ENCODE measurements around the gene MAD1L1. TPM values are rescaled to one million over a fixed set of nuclear protein-coding genes. Genes with fewer than 3 reads are reported as not detected.

MAD1L1 gene
- total RNA-seq, 1 experiment from 2014 or later, result 78.6 TPM

DNA sequence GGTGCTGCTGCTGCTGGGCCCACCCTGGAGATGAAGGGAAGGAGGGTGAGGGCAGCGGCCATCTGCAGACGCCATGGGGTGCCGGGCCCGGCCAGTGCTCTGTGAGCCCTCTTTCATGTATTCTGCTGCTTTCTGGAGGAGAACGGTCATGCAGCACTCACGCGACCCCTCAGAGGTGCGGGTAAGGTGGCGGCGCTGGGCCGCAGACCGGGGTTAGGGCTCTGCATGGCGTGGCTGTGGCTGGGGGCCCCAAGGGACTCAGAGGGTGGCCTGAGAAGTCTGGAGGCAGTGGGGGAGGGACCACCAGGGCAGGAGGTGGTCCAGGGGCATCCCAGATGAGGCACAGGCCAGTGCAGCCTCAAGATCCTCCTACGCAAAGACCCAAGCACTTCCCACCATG, 287.2 kb downstream of the MAD1L1 start:
- DNase-seq (ENCODE audit: low read depth), result no peak

DNA sequence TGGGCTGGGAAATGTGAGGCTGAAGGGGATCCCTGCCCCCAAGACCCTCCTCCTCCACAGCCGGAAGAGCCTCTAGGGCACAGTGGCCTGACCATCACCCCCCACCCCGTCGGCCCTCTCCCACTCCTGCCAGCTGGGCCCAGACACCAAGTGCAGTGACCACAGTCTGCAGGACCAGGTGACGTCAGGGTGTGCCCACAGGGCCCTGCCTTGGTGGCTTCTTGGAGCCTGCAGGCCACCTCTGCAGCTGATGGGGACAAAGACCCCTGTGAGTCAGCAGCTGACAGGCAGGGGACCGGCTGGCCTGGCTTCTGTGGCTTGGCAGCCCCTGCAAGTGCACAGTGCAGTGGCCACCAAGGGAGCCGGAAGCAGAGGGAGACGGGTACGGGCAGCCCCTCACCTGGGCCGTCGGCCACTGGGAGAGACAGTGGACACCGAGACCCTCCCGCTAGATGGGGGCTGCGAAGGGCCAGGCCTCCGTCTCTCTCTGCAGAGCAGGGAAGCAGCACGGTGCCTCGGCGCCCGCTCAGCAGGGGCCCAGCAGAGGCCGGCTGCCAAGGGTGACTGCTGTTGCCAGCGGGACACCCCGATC, 288.0 kb downstream of the MAD1L1 start:
- no peak for DNase-seq (ENCODE audit: low read depth)

DNA sequence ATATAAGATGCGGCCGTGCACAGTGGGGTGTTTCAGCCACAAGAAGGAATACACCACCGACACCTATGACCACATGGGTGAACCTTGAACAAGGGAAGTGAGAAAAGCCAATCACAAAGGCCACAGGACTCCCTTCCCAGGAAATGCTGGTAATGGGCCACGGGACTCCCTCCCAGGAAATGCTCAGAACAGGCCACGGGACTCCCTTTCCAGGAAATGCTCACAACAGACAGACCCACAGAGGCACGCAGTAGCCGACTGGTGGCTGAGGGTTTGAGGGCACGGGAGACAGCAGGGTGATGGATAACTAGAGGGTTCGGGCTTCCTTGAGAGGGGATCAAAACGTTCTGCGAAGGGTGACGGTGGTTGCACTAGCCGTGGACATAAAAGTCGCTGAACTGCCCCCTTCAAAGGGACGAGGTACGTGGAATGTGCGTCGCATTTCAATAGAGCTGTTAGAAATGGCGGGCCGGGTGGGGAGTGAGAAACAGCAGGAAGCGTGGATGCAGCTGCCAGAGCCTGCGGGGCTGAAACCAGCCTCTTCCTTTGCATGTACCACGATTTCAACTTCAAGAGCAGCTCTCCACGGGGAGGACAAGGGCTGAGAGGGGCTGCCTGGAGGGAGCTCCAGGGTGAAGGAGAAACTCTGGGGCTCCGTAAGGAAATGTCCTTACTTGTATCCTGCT, 288.7 kb downstream of the MAD1L1 start:
- DNase-seq (ENCODE audit: low read depth), result no peak

DNA sequence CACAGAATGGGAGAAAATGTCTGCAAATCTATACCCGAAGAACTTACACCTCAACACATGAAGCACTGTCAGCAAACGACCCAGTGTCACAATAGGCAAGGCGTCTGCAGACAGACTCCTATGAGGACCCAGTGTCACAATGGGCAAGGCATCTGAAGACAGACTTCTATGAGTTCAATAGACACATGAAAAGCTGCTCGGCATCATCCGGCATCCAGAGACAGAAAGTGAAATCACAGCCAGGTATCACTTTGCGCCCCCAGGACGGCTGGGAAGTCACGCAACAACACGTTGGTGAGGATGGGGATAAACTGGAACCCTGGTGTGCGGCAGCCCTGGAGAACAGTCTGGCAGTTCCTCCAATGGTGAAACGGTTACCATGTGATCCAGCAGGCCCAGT, 289.4 kb downstream of the MAD1L1 start:
- no peak for DNase-seq (ENCODE audit: low read depth)

DNA sequence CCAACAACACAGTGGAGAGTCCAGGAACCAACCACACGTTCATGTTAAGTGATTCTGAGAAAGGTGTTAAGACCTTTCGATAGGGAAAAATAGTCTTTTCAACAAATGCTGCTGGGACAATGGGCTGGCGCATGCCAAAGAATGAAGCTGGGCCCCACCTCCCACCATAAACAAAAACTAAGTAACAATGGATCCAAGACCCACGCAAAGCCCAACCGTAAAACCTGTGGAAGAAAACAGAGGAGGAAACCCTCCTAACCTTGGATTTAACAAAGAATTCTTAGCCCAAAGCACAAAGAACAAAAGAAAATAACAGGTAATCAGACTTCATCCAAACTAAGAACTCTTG, 289.8 kb downstream of the MAD1L1 start:
- DNase-seq (ENCODE audit: low read depth), result no peak

GRCh38 chr7:1942243-1942940, 290.4 kb downstream of the MAD1L1 start:
- DNase-seq (ENCODE audit: low read depth), result no peak

- peak; percentile 71 for DNase-seq (ENCODE audit: low read depth)
Measured at GRCh38 chr7:1941464-1942242, 291.1 kb downstream of the MAD1L1 start.

- no peak for DNase-seq (ENCODE audit: low read depth)
Measured at GRCh38 chr7:1940863-1941262, 291.9 kb downstream of the MAD1L1 start.

DNA sequence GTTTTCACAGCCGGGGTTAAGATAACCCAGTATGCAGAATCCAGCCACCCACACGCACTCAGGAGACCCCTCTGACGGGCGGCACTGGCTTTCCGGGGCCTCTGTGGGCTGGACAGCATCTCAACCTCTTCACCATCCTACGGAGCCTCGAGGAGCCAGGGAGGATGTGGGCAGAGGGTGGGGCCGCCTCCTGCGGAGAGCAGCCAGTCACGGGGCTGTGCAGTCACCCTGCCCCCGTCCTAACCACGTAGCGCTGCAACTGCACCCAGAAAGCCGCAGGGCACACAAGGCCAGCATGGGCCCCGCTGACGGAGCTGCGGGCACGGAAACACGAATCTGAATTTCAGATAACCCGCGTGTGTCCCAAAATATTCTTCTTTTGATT, 292.4 kb downstream of the MAD1L1 start:
- DNase-seq (ENCODE audit: low read depth), result no peak

- DNase-seq (ENCODE audit: low read depth), result no peak
Measured at GRCh38 chr7:1939434-1940401, 293.0 kb downstream of the MAD1L1 start.

GRCh38 chr7:1938788-1939433, 293.8 kb downstream of the MAD1L1 start:
- no peak for DNase-seq (ENCODE audit: low read depth)

DNA sequence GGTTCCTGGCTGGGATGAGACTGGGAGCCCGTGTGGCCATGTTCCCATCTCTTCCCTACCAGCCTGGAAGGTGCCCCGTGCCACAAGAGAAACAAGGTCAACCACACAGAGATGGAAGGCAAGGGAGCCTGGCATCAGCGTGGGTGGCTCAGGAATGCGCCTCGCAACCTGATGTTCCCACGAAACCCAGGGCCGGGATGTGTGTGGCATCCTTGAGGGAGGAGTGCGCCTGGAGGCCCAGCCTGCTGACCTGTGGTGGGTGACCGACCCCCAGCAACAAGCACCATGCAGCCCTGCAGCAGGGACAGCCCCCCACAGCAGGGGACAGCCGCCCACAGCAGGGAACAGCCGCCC, 295.5 kb downstream of the MAD1L1 start:
- DNase-seq (ENCODE audit: low read depth), result no peak

DNA sequence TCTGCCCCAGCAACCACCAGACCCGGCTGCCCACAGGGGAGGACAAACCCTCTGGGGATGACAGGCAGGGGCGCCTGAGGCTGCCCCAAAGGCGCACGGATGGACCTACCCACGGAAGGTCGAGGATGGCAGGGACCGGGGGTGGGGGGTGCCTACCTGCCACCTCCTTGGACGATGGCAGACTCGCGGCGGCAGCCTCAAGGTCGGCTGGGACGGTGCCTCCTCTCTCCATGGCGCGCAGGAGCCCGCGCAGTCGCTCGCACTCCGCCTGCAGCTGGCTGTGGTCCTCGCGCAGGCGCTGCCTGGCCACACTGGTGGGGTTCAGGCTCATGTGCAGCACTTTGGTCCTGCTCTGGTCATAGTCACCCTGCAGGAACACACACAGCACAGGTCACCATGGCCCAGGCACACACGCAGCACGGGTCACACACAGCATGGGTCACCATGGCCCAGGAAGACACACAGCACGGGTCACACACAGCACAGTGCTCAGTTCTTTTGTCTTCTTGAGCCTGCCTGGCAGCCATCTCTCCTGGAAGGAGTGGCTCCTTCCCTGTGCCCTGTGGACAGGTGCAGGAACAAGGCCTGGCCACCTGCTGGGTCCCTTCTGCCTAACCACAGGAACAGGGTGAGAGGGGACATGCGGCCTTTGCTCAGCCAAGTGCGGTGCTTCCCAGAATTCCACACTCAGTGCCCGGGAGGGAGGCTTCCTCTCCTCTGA, 296.1 kb downstream of the MAD1L1 start:
- no peak for DNase-seq (ENCODE audit: low read depth)

DNA sequence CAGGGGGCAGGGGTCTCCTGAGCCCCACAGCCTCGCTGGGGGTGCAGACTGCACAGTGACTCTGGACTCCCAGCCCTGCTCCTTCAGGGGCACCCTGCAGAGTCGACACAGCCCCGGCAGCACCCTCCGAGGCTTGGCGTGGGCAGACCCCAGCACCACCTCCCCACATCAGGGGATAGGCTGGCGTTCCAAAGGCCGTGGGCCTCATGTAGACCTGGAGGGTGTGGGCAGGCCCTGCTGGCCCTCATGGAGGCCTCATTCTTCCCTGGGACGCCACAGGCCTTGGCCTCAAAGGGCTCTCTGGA, 296.8 kb downstream of the MAD1L1 start:
- no peak for DNase-seq (ENCODE audit: low read depth)

DNA sequence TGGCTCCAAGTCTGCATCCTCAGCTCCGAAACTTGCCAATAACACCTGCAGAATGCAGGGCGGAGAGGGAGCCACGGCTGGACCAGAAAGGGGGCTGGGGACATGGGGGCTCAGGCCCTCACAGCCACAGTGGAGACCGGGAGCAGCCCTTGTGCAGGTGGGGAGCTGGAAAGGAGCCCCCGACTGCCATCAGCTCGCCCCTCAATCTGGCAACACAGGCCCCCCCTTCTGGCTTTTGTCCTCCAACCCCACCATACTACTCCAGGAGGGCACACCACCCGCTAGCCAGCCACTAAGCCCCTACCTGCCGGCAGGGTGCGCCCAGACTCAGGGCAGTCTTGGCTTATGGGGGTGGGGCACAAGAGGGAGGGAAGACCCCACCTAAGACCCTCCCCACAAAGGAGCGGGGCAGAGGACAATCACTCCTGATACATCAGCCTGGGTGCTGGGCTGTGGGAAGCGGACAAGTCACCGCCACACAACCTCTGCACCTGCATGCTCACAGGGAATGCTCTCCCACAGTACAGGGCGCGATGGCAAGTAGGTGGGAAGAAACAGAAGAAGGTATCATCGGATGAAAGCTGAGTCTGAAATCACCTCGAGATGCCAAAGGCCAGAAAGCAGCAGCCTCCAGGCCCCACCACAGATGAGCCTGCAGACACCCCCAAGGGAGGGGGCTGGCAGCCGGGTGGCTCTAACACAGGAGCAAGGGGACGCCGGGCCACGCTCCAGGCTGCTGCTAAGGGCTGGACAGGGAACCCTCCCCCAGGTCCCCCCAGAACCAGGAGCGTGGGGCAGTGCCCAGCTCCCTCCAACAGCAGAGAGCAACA, 297.4 kb downstream of the MAD1L1 start:
- DNase-seq (ENCODE audit: low read depth), result no peak

DNA sequence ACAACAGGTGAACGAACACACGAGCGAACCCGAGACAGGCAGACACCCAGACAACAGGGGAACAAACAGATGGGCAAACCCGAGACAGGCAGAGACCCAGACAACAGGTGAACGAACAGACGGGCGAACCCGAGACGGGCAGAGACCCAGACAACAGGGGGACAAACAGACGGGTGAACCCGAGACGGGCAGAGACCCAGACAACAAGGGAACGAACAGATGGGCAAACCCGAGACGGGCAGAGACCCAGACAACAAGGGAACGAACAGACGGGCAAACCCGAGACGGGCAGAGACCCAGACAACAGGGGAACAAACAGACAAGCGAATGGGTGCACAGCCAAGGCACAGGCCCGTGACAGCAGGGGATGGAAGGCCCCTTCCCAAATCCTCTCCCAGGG, 298.0 kb downstream of the MAD1L1 start:
- DNase-seq (ENCODE audit: low read depth), result no peak

- DNase-seq (ENCODE audit: low read depth), result no peak
Measured at GRCh38 chr7:1934017-1934416, 298.7 kb downstream of the MAD1L1 start.

- no peak for DNase-seq (ENCODE audit: low read depth)
Measured at GRCh38 chr7:1933066-1933750, 299.5 kb downstream of the MAD1L1 start.

- DNase-seq (ENCODE audit: low read depth), result no peak
Measured at GRCh38 chr7:1931951-1932270, 300.8 kb downstream of the MAD1L1 start.

Measured in LHCN-M2 (cell line).